GM19099 (cell line): ENCODE measurements around the gene DDX3X.
A peak's percentile ranks its signal among the peaks of the same experiment; 100 is the strongest.

Experiments
- POLR2A ChIP-seq: IDR thresholded peaks from 3 replicates; pipeline ENCODE4 v1.6.1; 2011; ENCODE audit warnings: low read depth; ENCODE audit not compliant: insufficient read length; ENCODE audit errors: extremely low read depth

DDX3X gene

DNA sequence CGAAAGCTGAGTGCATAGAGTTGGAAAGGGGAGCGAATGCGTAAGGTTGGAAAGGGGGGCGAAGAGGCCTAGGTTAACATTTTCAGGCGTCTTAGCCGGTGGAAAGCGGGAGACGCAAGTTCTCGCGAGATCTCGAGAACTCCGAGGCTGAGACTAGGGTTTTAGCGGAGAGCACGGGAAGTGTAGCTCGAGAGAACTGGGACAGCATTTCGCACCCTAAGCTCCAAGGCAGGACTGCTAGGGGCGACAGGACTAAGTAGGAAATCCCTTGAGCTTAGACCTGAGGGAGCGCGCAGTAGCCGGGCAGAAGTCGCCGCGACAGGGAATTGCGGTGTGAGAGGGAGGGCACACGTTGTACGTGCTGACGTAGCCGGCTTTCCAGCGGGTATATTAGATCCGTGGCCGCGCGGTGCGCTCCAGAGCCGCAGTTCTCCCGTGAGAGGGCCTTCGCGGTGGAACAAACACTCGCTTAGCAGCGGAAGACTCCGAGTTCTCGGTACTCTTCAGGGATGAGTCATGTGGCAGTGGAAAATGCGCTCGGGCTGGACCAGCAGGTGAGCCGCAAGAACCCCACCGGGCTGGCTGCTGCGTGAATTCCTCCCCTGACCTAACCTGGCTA lies at the start of gene DDX3X:
Gene DDX3X, plus strand, starts transcription at position 419 of the 619 bp plus-strand sequence. Its CDS starts 91 bp downstream, at position 510.
- TF ChIP-seq POLR2A: peak; percentile 100

DNA sequence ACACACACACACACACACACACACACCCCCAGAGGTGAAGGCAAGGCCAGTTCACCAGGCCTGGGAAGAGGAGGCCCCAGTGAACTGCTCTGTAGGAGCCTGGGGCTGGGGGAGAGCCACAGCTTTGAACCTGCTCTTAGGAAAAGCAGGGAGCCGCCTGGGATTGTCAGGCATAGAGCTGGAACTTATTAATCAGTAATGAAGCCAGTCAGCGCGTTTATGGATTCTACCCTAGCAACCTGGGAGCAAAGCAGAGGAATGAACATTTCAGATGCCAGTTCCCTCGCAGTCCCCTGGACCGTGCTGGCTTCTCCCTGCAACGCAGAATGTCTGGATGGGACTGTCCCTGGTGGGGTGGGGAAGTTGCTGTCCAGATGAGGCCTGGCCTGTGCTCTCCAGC lies 45.3 kb upstream of the DDX3X start:
- no peak for TF ChIP-seq POLR2A

DNA sequence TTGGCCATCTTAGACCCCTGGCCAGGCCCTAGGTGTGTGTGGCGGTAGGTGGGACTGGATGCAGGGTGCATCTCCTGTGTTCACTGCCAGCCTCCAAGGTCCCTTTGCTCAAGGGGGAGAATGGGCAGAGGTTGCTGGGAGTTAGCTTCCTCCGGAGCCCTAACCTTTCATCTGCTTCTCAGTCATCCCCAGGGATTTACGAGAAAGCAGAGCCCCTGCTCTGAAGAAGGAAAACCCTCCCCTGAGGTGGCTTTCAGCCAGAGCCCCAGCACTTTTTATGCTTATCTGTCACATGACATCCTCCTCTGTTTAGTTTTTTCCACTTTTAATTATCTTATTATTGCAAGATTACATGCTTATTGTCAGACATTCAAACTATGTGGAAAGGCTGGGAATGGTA lies 44.9 kb upstream of the DDX3X start:
- no peak for TF ChIP-seq POLR2A

DNA sequence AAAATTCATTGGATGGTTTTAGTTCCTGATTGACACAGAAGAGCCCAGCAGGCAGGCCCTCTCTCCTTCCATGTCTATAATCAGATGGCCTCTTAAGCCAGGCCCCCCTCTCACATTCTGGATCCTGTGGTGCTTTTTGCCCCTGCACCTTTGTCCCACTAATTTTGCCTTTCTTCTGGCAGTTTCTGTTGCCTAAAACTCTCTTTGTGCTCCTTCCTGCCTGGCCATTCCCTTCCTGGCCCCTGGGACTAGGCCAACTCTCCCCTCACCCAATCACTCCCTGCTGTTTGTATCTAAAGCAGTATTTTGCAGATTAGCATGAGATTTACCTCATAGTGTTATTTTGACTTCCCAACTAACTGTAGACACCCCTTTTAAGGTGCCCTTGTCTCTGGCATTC lies 42.7 kb upstream of the DDX3X start:
- TF ChIP-seq POLR2A: no peak

DNA sequence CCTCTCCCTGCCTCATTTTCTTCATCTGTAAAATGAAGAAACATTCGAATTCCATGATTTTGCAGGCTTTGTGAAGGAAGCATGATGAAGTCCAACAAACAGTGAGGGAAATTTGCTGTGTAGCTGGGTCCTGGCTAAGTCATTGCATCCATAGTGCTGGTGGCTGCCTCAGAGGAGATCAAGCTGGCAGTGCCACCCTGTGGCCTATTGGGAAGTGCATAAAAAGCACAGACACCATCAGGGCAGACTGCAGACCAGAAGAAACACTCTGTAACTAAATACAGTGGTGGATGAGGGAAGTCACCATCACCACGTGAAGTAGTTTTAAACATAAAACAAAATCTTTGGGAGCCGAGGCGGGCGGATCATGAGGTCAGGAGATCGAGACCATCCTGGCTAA lies 40.7 kb upstream of the DDX3X start:
- TF ChIP-seq POLR2A: no peak

DNA sequence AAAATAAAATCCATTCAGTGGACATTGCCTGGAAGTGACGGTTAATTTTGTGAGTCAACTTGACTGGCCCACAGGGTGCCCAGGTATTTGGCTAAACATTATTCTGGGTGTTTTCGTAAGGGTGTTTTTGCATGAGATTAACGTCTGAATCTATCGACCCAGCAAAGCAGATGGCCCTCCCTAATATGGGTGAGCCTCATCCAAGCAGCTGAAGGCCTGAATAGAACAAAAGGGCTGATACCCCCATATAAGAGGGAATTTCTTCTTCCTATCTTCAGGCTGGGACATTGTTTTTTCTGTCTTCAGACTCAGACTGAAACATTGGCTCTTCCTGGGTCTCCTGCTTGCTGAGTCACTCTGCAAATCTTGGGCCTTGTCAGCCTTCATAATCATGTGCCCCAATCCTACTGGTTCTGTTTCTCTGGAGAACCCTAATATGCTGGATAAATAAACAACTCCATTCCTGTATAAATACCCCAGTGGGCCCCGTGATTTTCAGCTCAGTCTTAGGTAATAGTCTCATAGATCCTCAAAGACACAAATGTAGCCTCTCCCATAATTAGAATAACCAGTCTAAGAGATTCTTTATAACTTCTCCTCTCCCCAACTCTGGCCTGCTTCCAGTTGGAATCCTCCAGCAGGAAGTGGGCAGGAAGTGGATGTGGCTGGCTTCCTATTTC lies 33.1 kb upstream of the DDX3X start:
- no peak for TF ChIP-seq POLR2A

DNA sequence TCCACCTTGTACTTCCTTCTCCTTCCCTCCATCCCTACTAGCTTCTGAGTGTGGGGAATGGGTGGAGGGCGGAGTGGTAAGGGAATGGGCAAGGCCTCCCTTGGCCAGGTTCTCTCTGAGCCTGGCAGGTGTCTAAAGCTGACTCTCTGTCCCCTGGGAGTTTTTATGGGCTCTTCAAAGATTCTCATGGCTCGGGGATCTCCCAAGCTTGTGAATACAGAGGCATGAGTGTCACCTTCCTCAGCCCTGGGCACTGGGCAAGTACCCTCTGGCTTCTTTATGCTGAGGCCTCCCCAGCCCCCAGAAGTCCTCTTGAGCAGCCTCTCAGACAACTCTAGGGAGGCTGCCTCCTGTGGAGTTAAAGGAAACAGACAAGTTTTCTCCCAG lies 32.5 kb upstream of the DDX3X start:
- no peak for TF ChIP-seq POLR2A

DNA sequence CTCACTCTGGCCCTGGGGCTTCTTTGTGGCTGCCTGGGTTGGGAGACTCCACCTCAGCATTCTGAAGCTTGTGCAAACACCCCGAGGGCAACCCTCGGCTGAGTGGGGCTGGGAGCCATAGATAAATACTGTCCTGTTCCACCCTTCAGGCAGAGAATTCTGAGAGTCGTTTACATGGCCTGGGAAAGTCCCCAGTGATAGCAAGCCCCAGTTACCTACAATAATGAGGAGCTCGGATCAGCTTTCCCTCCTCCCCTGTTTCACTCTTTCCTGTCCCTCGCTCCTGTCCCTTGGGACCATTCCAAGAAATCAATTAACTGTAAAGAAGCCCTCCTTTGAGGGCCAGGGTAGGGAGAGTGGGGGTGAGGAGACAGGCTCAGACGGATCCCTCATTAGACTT lies 31.6 kb upstream of the DDX3X start:
- no peak for TF ChIP-seq POLR2A

DNA sequence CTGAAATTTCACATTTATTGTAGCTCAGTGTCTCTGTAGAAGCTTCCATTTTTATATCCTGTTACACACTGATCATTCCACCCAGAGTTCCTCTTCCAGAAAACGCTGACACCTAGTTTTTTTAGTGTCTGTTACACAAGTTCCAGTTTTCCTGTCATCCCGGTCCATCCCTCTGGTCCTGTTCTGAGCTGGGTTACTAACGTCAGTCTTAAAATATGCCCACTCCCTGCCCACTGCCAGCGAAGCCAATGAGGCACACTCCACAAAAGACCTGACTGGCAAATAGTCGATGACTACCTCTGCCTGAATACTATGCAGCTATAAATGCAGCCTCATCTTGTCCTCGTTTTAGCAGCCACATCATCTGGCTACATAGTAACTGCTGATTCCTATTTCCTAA lies 30.9 kb upstream of the DDX3X start:
- TF ChIP-seq POLR2A: no peak

DNA sequence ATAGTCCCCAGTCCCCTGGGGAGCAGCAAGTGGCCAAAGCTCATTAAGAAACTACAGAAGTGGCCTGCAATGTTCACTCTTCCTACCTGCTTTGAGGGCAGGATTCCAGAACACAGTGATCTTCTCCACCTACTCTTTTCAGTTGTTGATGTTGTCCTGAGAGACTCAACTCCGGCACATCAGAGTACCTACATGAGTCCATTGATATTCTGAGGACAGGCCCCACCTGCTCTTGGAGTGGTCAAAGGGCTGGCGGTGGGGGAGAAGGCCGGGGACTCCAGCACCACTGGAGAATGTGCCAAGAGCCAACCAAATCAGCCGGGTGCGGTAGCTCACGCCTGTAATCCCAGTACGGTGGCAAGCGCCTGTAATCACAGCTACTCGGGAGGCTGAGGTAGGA lies 29.8 kb upstream of the DDX3X start:
- TF ChIP-seq POLR2A: no peak

DNA sequence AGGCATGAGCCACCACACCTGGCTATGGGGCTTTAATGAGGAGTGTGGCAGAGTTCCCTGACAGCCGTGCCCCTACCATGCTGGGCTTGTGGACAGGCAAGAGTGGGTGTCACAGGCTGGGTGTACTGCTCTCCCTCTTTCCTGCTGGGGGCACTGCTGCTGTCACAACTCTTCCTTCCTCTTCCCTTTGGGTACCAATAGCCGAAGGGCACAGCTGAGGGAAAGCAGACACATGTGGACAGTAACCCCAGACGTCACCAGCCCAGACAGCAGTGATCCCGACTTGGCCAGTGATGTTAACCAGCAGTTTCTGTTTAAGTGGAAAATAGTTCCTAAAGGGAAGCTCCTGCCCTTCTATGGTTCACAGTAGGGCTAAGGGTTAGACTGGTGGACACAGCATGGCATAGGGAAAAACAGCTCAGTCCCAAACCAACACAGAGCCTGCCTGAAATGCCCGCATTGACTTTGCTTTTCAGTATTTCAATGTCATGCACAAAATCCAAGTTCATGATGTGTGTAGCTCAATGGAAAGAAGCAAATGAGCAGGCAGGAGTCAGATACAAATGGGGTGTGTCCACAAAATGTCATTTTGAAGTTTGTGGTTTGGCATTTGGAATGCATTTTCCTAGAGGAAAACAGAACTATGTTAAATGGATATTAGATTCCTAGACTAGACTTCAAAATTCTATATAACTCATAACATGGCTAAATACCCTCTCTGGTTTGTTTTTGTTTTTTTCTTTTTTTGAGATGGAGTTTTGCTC lies 24.9 kb upstream of the DDX3X start:
- TF ChIP-seq POLR2A: no peak

DNA sequence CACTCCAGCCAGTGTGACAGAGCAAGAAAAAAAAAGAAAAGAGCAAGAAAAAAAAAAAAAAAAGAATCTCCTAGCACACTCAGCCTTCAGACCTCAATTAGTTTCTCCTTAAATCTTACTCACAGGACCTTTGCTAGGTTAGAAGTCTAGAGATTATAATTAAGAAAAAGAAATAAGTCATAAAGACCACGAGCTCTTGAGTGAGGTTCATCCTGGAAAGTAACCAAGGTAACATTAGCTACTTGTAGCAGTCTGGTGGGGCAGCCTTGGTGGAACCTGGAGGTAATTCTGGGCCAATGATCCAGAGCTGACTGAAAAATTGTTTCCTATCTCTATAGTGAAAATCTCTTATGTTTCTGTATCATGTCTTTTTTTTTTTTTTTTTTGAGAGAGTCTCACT lies 21.2 kb upstream of the DDX3X start:
- no peak for TF ChIP-seq POLR2A

DNA sequence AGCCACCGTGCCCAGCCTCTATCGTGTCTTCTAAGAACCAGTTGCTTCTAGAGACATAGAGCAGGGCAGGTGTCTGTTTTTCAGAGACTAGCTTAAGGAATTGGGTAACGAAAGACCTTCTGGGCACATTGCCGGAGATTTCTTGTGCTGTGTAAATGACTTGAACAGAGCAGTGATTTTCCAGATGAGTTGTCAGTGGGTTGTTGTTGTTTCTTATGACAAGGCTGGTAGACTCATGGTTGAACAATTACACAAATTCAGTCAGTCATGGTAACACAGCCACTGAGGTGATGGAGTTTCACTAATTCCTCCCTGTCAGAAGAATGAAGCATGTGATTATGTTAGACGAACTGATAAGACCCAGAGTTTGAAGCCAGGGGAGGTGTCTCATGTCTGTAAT lies 20.5 kb upstream of the DDX3X start:
- TF ChIP-seq POLR2A: no peak

DNA sequence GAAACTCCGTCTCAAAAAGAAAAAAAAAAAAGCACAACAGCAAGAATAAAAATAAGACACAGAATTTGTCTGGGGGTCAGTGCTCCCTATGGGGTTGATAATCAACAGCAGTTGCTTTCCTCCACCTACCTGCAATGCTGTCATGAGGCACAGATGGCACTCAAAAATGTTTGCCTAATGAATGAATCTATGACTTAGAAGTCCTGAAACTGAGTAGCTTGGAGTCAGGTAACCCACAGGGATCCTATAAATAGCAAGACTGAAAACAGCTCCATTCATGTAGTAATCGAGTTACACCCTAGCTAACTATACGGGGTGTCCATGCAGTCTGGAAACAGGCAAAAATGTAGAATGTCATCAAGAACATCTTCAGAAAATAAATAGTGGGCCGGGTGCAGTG lies 19.8 kb upstream of the DDX3X start:
- TF ChIP-seq POLR2A: no peak

DNA sequence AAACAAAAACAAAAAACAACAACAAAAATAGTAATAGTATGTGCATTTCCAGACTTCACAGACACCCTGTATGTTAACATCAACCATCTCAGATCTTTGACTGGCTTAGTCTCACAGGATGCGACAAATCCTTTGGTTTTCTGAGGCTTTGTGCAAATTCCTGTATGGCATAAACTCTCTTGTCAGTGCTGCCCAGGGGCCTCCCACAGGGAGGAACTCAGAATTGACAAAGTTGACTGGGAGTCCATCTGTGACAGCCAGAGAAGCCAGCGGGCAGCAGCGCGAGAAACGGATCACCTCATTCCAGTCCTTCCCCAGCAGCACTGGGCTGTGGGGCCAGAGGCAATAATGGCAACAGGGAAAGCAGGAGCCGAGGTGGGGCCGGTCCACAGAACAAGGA lies 19.1 kb upstream of the DDX3X start:
- TF ChIP-seq POLR2A: no peak
